Sigmoid colon (tissue), 7 donors: Measurements from ENCODE around the gene BSDC1. TPM values are rescaled to one million over a fixed set of nuclear protein-coding genes. Genes with fewer than 3 reads are reported as not detected.

ENCODE experiments used
- DNase-seq: peaks from one replicate; pipeline ENCODE4 v3.0.0-alpha.2; 2019
- H3K27ac ChIP-seq, 4 donors: fragments of 200-600 bp; sonication (generic); one replicate each; pipeline ENCODE4 v1.5.1; 2016 to 2019; ENCODE audit warnings: mild to moderate bottlenecking in 1 of 4
- H3K27me3 ChIP-seq, 3 donors: fragments of 200-600 bp; sonication (generic); one replicate each; pipeline ENCODE4 v1.5.1; 2019; ENCODE audit warnings: mild to moderate bottlenecking in 1 of 3
- H3K36me3 ChIP-seq, 4 donors: fragments of 200-600 bp; sonication (generic); one replicate each; pipeline ENCODE4 v1.5.1; 2016 to 2019
- H3K4me1 ChIP-seq, 4 donors: fragments of 200-600 bp; sonication (generic); one replicate each; pipeline ENCODE4 v1.5.1; 2017 to 2019
- H3K4me3 ChIP-seq, 4 donors: fragments of 200-600 bp; sonication (generic); one replicate each; pipeline ENCODE4 v1.5.1; 2017 to 2019; ENCODE audit warnings: mild to moderate bottlenecking in 2 of 4, moderate library complexity in 1 of 4
- H3K9me3 ChIP-seq, 4 donors: fragments of 200-600 bp in 3 of 4; sonication (generic) in 3 of 4; one replicate each; pipeline versions ENCODE4 v1.5.1 to v1.6.1; 2013 to 2019
- CTCF ChIP-seq, 4 experiments: fragments of 450-650 bp in 3 of 4; fragments of 200-600 bp in 1 of 4; IDR thresholded peaks; one replicate each; pipeline ENCODE4 v1.5.1; 2016 to 2019; ENCODE audit warnings: antibody characterized with exemption in 4 of 4, mild to moderate bottlenecking in 3 of 4, moderate library complexity in 2 of 4
- EP300 ChIP-seq, 4 donors: sonication (generic); formaldehyde crosslinking; IDR thresholded peaks; one replicate each; pipeline ENCODE4 v1.6.1; 2017; ENCODE audit warnings: antibody characterized with exemption in 4 of 4
- POLR2A ChIP-seq, 2 donors: fragments of 450-650 bp; IDR thresholded peaks; one replicate each; pipeline ENCODE4 v1.6.1; 2016; ENCODE audit warnings: antibody characterized with exemption in 2 of 2, mild to moderate bottlenecking in 2 of 2, moderate library complexity in 2 of 2
- POLR2AphosphoS5 ChIP-seq, 4 donors: sonication (generic); formaldehyde crosslinking; IDR thresholded peaks; one replicate each; pipeline ENCODE4 v1.6.1; 2017; ENCODE audit warnings: antibody characterized with exemption in 4 of 4
- WGBS, 2 donors: extraction: QIAGEN DNeasy Blood & Tissue Kit; methylation state at CpG; one replicate each; pipeline ENCODE4 v1.1.7; 2013; 5-methylcytosine and 5-hydroxymethylcytosine counted together
- intact Hi-C: fragments of 100-400 bp; cut with DNase I; formaldehyde crosslinking; loops from one replicate; pipeline ENCODE4 v1.15.1; 2023
- polyA plus RNA-seq, 3 donors: library from polyadenylated mRNA; stranded (reverse); fragments of 200-250 nt; gene quantifications; one replicate each; pipeline ENCODE4 v1.2.3, GENCODE V29; 2013
- total RNA-seq, 4 donors: library from RNA; depleted of rRNA; stranded (reverse); fragments of >200 nt; gene quantifications; one replicate each; pipeline ENCODE4 v1.1.0, GENCODE V29; 2016
- donor health status: healthy with polysubstance abuse.
- donor health status: Bipolar disorder and iron deficiency.
- donor health status: healthy.

BSDC1 gene
- total and polyA plus RNA-seq, 7 donors = 46.2 to 76.7 (median 52.8) TPM

GRCh38 chr1:32427264-32427963, 33.2 kb upstream of the BSDC1 start:
- 43 to 73% methylated on average over 17 of the region's 17 CpGs for WGBS, 2 donors

GRCh38 chr1:32426489-32427255, 32.4 kb upstream of the BSDC1 start:
- no peaks in the 10 kb centered on the region for H3K36me3 ChIP-seq
- H3K27me3 ChIP-seq = peaks cover 0 to 32% (median 20%) of the 10 kb centered on the region in 3 donors
- peaks cover 0 to 12% (median 9%) of the 10 kb centered on the region in 4 donors for H3K4me1 ChIP-seq
- no peak overlapping the region for H3K27ac ChIP-seq
- 6 to 12% methylated on average over 36 of the region's 36 CpGs for WGBS, 2 donors
- intact Hi-C loops = no loop called here
- no peak for DNase-seq
- H3K9me3 ChIP-seq = no peaks in the 10 kb centered on the region
- peak overlapping the region in 3 of 4 donors; percentile 4 to 36 (median 34) for H3K4me3 ChIP-seq
- TF ChIP-seq EP300 (IDR thresholded peaks at IDR 0.05) (no peak), CTCF (IDR thresholded peaks at IDR 0.05) (no peak), POLR2A (IDR thresholded peaks at IDR 0.05) (no peak), POLR2AphosphoS5 (IDR thresholded peaks at IDR 0.05) (no peak)

More at GRCh38 chr1:32427264-32427963, 33.2 kb upstream of the BSDC1 start:
- no peak for DNase-seq
- Histone ChIP-seq H3K27me3 (peaks cover 0 to 32% (median 20%) of the 10 kb centered on the region in 3 donors), H3K4me3 (peak overlapping the region in 1 of 4 donors; percentile 34), H3K4me1 (peaks cover 0 to 12% (median 9%) of the 10 kb centered on the region in 4 donors), H3K27ac (no peak overlapping the region), H3K36me3 (no peaks in the 10 kb centered on the region), H3K9me3 (no peaks in the 10 kb centered on the region)
- intact Hi-C loops = no loop called here
- TF ChIP-seq EP300 (IDR thresholded peaks at IDR 0.05) = no peak

GRCh38 chr1:32421775-32422174, 27.5 kb upstream of the BSDC1 start:
- Histone ChIP-seq H3K27ac (no peak overlapping the region), H3K36me3 (no peaks in the 10 kb centered on the region), H3K4me1 (peaks cover 0 to 8% (median 6%) of the 10 kb centered on the region in 4 donors), H3K4me3 (no peak overlapping the region), H3K9me3 (peaks cover 0 to 4% (median 0%) of the 10 kb centered on the region in 4 donors), H3K27me3 (peaks cover 0 to 24% (median 16%) of the 10 kb centered on the region in 3 donors)
- WGBS, 2 donors = 96 to 98% methylated on average over 1 of the region's 1 CpG
- no peak for DNase-seq
- TF ChIP-seq EP300 (IDR thresholded peaks at IDR 0.05) = no peak
- no peak for TF ChIP-seq POLR2A (IDR thresholded peaks at IDR 0.05)
- TF ChIP-seq CTCF (IDR thresholded peaks at IDR 0.05) = no peak
- no peak for TF ChIP-seq POLR2AphosphoS5 (IDR thresholded peaks at IDR 0.05)
- intact Hi-C loops = no loop called here

GRCh38 chr1:32414186-32414886, 20.1 kb upstream of the BSDC1 start:
- H3K4me1 ChIP-seq = no peaks in the 10 kb centered on the region
- peak in 1 of 4 experiments; percentile 34 for TF ChIP-seq CTCF (IDR thresholded peaks at IDR 0.05)
- TF ChIP-seq EP300 (IDR thresholded peaks at IDR 0.05) = no peak
- WGBS, 2 donors = 84 to 88% methylated on average over 8 of the region's 8 CpGs
- peaks cover 0 to 7% (median 0%) of the 10 kb centered on the region in 4 donors for H3K9me3 ChIP-seq
- H3K27me3 ChIP-seq = no peaks in the 10 kb centered on the region
- intact Hi-C loops = loop anchor here (2.0 to 5.0 kb wide), 2 partner anchors 14 to 197 kb away; no protein-coding TSS in a partner anchor
- H3K27ac ChIP-seq = no peak overlapping the region
- no peak overlapping the region for H3K4me3 ChIP-seq
- H3K36me3 ChIP-seq = no peaks in the 10 kb centered on the region
- no peak for DNase-seq
